Hematopoietic multipotent progenitor cell treated with erythropoietin and hydrocortisone succinate and interleukin-3 and kit ligand, for 17 days (in vitro differentiated cells): ENCODE measurements around the gene MRGPRG.

ENCODE experiments used
- DNase-seq: peaks from one replicate; pipeline ENCODE4 v3.0.0-alpha.2; 2015; ENCODE audit warnings: low spot score

MRGPRG gene

GRCh38 chr11:3195251-3196160, 23.1 kb downstream of the MRGPRG start:
- no peak for DNase-seq

GRCh38 chr11:3194016-3194816, 24.4 kb downstream of the MRGPRG start:
- DNase-seq = no peak

GRCh38 chr11:3193373-3194015, 25.1 kb downstream of the MRGPRG start:
- DNase-seq = no peak

GRCh38 chr11:3192511-3193372, 25.9 kb downstream of the MRGPRG start:
- DNase-seq = no peak

GRCh38 chr11:3191586-3192324, 26.9 kb downstream of the MRGPRG start:
- DNase-seq = no peak

- DNase-seq = no peak
These were observed 28.0 kb downstream of the MRGPRG start for GRCh38 chr11:3190600-3190999.

- DNase-seq = no peak
These were observed 28.6 kb downstream of the MRGPRG start for GRCh38 chr11:3189886-3190583.

- no peak for DNase-seq
These were observed 29.3 kb downstream of the MRGPRG start for GRCh38 chr11:3189196-3189843.

GRCh38 chr11:3188496-3189195, 30.0 kb downstream of the MRGPRG start:
- DNase-seq = no peak

GRCh38 chr11:3186166-3186953, 32.3 kb downstream of the MRGPRG start:
- DNase-seq = no peak

GRCh38 chr11:3184732-3185347, 33.8 kb downstream of the MRGPRG start:
- DNase-seq = no peak

GRCh38 chr11:3183523-3183922, 35.1 kb downstream of the MRGPRG start:
- DNase-seq = no peak

GRCh38 chr11:3182462-3182852, 36.2 kb downstream of the MRGPRG start:
- no peak for DNase-seq

- DNase-seq = no peak
These were observed 36.7 kb downstream of the MRGPRG start for GRCh38 chr11:3181725-3182461.

GRCh38 chr11:3180869-3181268, 37.7 kb downstream of the MRGPRG start:
- DNase-seq = no peak

- no peak for DNase-seq
These were observed 40.3 kb downstream of the MRGPRG start for GRCh38 chr11:3178349-3178748.

GRCh38 chr11:3177931-3178330, 40.7 kb downstream of the MRGPRG start:
- DNase-seq = no peak
